ENCODE measurements around the gene CLDN2.
A peak's percentile ranks its signal among the peaks of the same experiment; 100 is the strongest.

CLDN2 gene

GRCh38 chrX:106948641-106949040 lies 28.4 kb downstream of the CLDN2 start:
- TF ChIP-seq CTCF (conservative IDR thresholded peaks at IDR 0.05; ENCODE audit: low read length): no peak
- no peak overlapping the region for H3K4me3 ChIP-seq (ENCODE audit: low read length)
- no peak for DNase-seq (ENCODE audit: low read depth)

DNA sequence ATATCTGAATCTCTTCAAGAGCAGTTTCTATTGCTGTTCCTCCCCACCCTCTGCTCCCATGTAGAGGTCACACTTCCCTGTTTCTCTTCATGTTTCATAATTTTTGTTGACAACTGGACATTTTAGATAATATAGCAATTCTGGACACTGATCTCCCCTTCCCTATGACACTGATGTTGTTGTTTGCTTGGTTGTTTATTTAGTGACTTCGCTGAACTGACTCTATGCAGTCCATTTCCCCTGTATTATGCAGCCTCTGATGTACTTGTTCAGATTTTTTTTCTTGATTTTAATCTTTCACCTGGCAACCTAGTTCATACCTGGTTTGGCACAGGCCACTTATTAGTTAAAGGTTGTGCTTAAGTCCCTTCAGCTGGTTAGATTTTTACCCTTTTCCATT lies 29.2 kb downstream of the CLDN2 start:
- no peak overlapping the region for H3K4me3 ChIP-seq (ENCODE audit: low read length)
- no peak for DNase-seq (ENCODE audit: low read depth)
- TF ChIP-seq CTCF (conservative IDR thresholded peaks at IDR 0.05; ENCODE audit: low read length): no peak

DNA sequence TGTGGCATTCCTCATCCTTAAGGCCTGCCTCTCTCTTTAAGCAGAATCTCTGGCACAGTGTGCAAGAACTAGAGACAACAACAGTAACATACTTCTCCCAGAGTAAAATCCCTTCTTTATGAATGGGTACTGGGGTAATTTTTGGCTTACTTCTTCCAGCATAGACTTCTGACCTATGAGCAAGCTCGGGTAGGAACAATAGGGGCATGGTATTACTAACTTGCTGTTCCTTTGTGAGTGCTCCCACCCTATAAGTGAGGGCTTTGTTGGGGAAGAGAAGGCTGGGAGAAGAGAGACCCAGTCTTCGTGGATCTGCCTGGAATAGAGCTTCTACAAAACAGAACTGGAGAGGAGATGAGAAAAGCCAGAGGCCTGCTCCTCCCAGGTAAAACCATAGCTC lies 30.2 kb downstream of the CLDN2 start:
- TF ChIP-seq CTCF (conservative IDR thresholded peaks at IDR 0.05; ENCODE audit: low read length): no peak
- no peak for DNase-seq (ENCODE audit: low read depth)
- no peak overlapping the region for H3K4me3 ChIP-seq (ENCODE audit: low read length)

DNA sequence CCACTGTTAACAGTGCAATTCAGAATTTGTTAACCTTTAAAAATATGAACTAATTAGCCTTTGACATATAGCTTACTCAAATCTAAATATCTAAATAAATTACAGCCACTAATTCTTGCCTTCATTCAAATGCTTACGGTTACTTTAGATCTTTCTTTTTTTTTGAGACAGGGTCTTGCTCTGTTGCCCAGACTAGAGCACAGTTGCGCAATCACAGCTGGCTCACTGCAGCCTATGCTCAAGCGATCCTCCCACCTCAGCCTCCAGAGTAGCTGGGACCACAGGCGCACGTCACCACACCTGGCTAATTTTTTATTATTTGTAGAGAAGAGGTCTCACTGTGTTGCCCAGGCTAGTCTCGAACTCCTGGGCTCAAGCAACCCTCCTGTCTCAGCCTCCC lies 31.0 kb downstream of the CLDN2 start:
- no peak for TF ChIP-seq CTCF (conservative IDR thresholded peaks at IDR 0.05; ENCODE audit: low read length)
- no peak for DNase-seq (ENCODE audit: low read depth)
- no peak overlapping the region for H3K4me3 ChIP-seq (ENCODE audit: low read length)

GRCh38 chrX:106952089-106952488 lies 31.9 kb downstream of the CLDN2 start:
- DNase-seq (ENCODE audit: low read depth): no peak
- no peak overlapping the region for H3K4me3 ChIP-seq (ENCODE audit: low read length)
- no peak for TF ChIP-seq CTCF (conservative IDR thresholded peaks at IDR 0.05; ENCODE audit: low read length)

- DNase-seq (ENCODE audit: low read depth): no peak
- no peak for TF ChIP-seq CTCF (conservative IDR thresholded peaks at IDR 0.05; ENCODE audit: low read length)
- H3K4me3 ChIP-seq (ENCODE audit: low read length): no peak overlapping the region
These were observed 32.3 kb downstream of the CLDN2 start for GRCh38 chrX:106952538-106952937.

- H3K4me3 ChIP-seq (ENCODE audit: low read length): no peak overlapping the region
- TF ChIP-seq CTCF (conservative IDR thresholded peaks at IDR 0.05; ENCODE audit: low read length): peak; percentile 48
- DNase-seq (ENCODE audit: low read depth): no peak
These were observed 32.8 kb downstream of the CLDN2 start for GRCh38 chrX:106952988-106953387.

All from AG10803 (cell line).